ENCODE measurements around the gene CALML4. TPM values are rescaled to one million over a fixed set of nuclear protein-coding genes. Genes with fewer than 3 reads are reported as not detected.

The CALML4 gene
- total RNA-seq, 1 experiment from 2014 or later = 19.5 TPM

- H3K4me3 ChIP-seq (ENCODE audit: low read depth, low read length) = no peak overlapping the region
- peaks cover 30% of the 10 kb centered on the region for H3K4me1 ChIP-seq
- Mint-ChIP-seq H3K4me1 (ENCODE audit: low read depth, unreplicated experiment) (peaks cover 37% of the 10 kb centered on the region), H3K9me3 (ENCODE audit: unreplicated experiment) (peaks cover 9% of the 10 kb centered on the region), H3K36me3 (ENCODE audit: insufficient read depth, unreplicated experiment) (peaks cover 4% of the 10 kb centered on the region), H3K27ac (ENCODE audit: unreplicated experiment) (no peak overlapping the region), H3K27me3 (ENCODE audit: insufficient read depth, unreplicated experiment) (no peaks in the 10 kb centered on the region), H3K4me3 (ENCODE audit: unreplicated experiment) (no peak overlapping the region)
- H3K27me3 ChIP-seq (replicated peaks; ENCODE audit: control insufficient read depth, insufficient read depth, low read length) = no peaks in the 10 kb centered on the region
- ChIA-PET CTCF (no interaction called here), POLR2A (no interaction called here)
- no peaks in the 10 kb centered on the region for H3K9me3 ChIP-seq
- DNase-seq = no peak
- no TSS peak for BruUV-seq (replicated peaks)
- no peak for TF ChIP-seq CTCF (IDR thresholded peaks at IDR 0.05; ENCODE audit: insufficient read depth in 1 of 2, low read depth in 1 of 2, low read length in 1 of 2, severe bottlenecking in 1 of 2, unreplicated experiment in 1 of 2)
- intact Hi-C loops (cut with micrococcal nuclease; ENCODE audit: unreplicated experiment) = no loop called here
- no peaks in the 10 kb centered on the region for H3K36me3 ChIP-seq (ENCODE audit: control insufficient read depth, insufficient read depth, low read length)
Observed at GRCh38 chr15:68232937-68233336, 27.8 kb upstream of the CALML4 start.

GRCh38 chr15:68232449-68232848 lies 27.3 kb upstream of the CALML4 start:
- Histone ChIP-seq H3K27me3 (replicated peaks; ENCODE audit: control insufficient read depth, insufficient read depth, low read length) (no peaks in the 10 kb centered on the region), H3K9me3 (no peaks in the 10 kb centered on the region), H3K4me3 (ENCODE audit: low read depth, low read length) (no peak overlapping the region), H3K4me1 (peaks cover 34% of the 10 kb centered on the region), H3K36me3 (ENCODE audit: control insufficient read depth, insufficient read depth, low read length) (no peaks in the 10 kb centered on the region)
- peak; percentile 58 to 75 for DNase-seq
- peak overlapping the region; percentile 28 for H3K4me3 Mint-ChIP-seq (ENCODE audit: unreplicated experiment)
- TF ChIP-seq CTCF (IDR thresholded peaks at IDR 0.05; ENCODE audit: insufficient read depth in 1 of 2, low read depth in 1 of 2, low read length in 1 of 2, severe bottlenecking in 1 of 2, unreplicated experiment in 1 of 2) = no peak
- BruUV-seq (replicated peaks) = no TSS peak
- ChIA-PET POLR2A (no interaction called here), CTCF (no interaction called here)
- peak overlapping the region; percentile 46 for H3K27ac Mint-ChIP-seq (ENCODE audit: unreplicated experiment)
- intact Hi-C loops (cut with micrococcal nuclease; ENCODE audit: unreplicated experiment) = no loop called here
- H3K36me3 Mint-ChIP-seq (ENCODE audit: insufficient read depth, unreplicated experiment) = peaks cover 4% of the 10 kb centered on the region
- H3K4me1 Mint-ChIP-seq (ENCODE audit: low read depth, unreplicated experiment) = peaks cover 41% of the 10 kb centered on the region
- H3K9me3 Mint-ChIP-seq (ENCODE audit: unreplicated experiment) = peaks cover 5% of the 10 kb centered on the region
- no peaks in the 10 kb centered on the region for H3K27me3 Mint-ChIP-seq (ENCODE audit: insufficient read depth, unreplicated experiment)

GRCh38 chr15:68231102-68231818 lies 26.1 kb upstream of the CALML4 start:
- peaks cover 4% of the 10 kb centered on the region for H3K36me3 Mint-ChIP-seq (ENCODE audit: insufficient read depth, unreplicated experiment)
- H3K4me1 Mint-ChIP-seq (ENCODE audit: low read depth, unreplicated experiment) = peaks cover 41% of the 10 kb centered on the region
- POLR2A ChIA-PET = no interaction called here
- CTCF ChIA-PET = interaction anchor here (0.6 kb wide), 1 partner anchor 645 kb away, joined by 3 read pairs; no protein-coding TSS in a partner anchor
- peak overlapping the region; percentile 88 for H3K4me3 Mint-ChIP-seq (ENCODE audit: unreplicated experiment)
- no peak for TF ChIP-seq CTCF (IDR thresholded peaks at IDR 0.05; ENCODE audit: insufficient read depth in 1 of 2, low read depth in 1 of 2, low read length in 1 of 2, severe bottlenecking in 1 of 2, unreplicated experiment in 1 of 2)
- intact Hi-C loops (cut with micrococcal nuclease; ENCODE audit: unreplicated experiment) = no loop called here
- no TSS peak for BruUV-seq (replicated peaks)
- H3K9me3 ChIP-seq = no peaks in the 10 kb centered on the region
- no peak overlapping the region for H3K4me3 ChIP-seq (ENCODE audit: low read depth, low read length)
- H3K36me3 ChIP-seq (ENCODE audit: control insufficient read depth, insufficient read depth, low read length) = no peaks in the 10 kb centered on the region
- peaks cover 36% of the 10 kb centered on the region for H3K4me1 ChIP-seq
- H3K27me3 ChIP-seq (replicated peaks; ENCODE audit: control insufficient read depth, insufficient read depth, low read length) = no peaks in the 10 kb centered on the region
- DNase-seq = peak in 1 of 2 experiments; percentile 23
- H3K9me3 Mint-ChIP-seq (ENCODE audit: unreplicated experiment) = no peaks in the 10 kb centered on the region
- no peak overlapping the region for H3K27ac Mint-ChIP-seq (ENCODE audit: unreplicated experiment)
- no peaks in the 10 kb centered on the region for H3K27me3 Mint-ChIP-seq (ENCODE audit: insufficient read depth, unreplicated experiment)
